IgD-negative memory B cell (primary cell): ENCODE measurements around the gene TMEM125. TPM values are rescaled to one million over a fixed set of nuclear protein-coding genes. Genes with fewer than 3 reads are reported as not detected.

ENCODE experiments used
- H3K27ac Mint-ChIP-seq, 3 donors: one replicate each; pipeline ENCODE4 v1.8.0; 2020 to 2022; ENCODE audit warnings: mild to moderate bottlenecking in 3 of 3, mixed read lengths in 3 of 3, moderate library complexity in 1 of 3
- H3K27me3 Mint-ChIP-seq: one replicate; pipeline ENCODE4 v1.8.0; 2021; ENCODE audit warnings: mixed read lengths
- H3K36me3 Mint-ChIP-seq: one replicate; pipeline ENCODE4 v1.8.0; 2020; ENCODE audit warnings: mild to moderate bottlenecking, mixed read lengths
- H3K4me1 Mint-ChIP-seq, 3 donors: one replicate each; pipeline ENCODE4 v1.8.0; 2020 to 2022; ENCODE audit warnings: mixed read lengths in 3 of 3, mild to moderate bottlenecking in 1 of 3
- H3K4me3 Mint-ChIP-seq, 4 donors: one replicate each; pipeline ENCODE4 v1.8.0; 2020 to 2022; ENCODE audit warnings: mild to moderate bottlenecking in 4 of 4, mixed read lengths in 4 of 4, moderate library complexity in 3 of 4
- H3K9me3 Mint-ChIP-seq, 3 donors: one replicate each; pipeline ENCODE4 v1.8.0; 2020 to 2021; ENCODE audit warnings: mixed read lengths in 3 of 3, mild to moderate bottlenecking in 1 of 3
- polyA plus RNA-seq: library from polyadenylated mRNA; unstranded; fragments of 300-500 nt; fragmentation: Illumina TruSeq; gene quantifications from one replicate; pipeline ENCODE4 v1.2.3, GENCODE V29; 2021

The TMEM125 gene
- polyA plus RNA-seq, result not detected

DNA sequence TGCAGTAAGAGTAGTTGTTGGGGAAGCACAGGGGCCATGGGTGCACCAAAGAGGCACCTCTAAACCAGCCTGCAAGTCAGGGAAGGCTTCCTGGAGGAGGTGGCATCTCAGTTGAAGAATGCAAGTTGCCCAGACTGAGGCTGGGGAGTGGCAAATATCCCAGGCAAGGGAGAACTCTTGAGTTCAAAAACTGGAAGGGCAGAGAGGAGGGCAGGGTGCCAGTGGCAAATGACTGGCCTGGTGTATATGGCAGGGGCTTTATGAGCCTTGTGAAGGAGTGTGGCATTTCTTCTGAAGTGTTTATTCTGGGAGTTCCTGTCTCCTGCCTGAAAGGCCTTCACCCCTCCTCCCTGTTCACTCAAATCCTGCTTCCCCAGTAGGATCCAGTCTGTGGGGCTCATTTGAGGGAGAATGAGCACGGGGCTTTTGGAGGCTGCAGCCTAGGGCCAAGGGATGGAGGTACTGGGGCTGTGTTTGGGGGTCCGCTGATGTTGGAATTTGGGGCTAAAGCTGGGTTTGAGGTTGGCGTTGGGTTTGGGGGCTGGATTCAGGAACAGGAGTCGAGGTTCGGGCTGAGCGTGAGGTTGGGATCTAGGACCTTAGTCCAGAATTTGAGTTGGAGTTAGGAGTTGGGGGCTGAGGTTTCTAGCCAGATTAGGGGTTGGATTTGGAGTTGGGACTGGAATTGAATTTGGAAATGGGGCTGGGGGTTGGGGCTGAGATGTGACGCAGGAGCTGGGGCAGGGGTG, at the start of gene TMEM125:
Gene TMEM125 (plus strand): TSS at position 357 of the 749 bp plus-strand sequence. CDS start 2,740 bp downstream, outside the sequence.
- no peak within 1 kb of the TSS for H3K27ac Mint-ChIP-seq
- peak within 1 kb of the TSS in 3 of 4 donors; percentile 52 to 87 (median 83) for H3K4me3 Mint-ChIP-seq
- peaks cover 21% of the 10 kb centered on the region for H3K27me3 Mint-ChIP-seq
- H3K36me3 Mint-ChIP-seq, result no peaks in the 10 kb centered on the region
- H3K4me1 Mint-ChIP-seq, result peaks cover 0 to 11% (median 5%) of the 10 kb centered on the region in 3 donors
- peaks cover 0 to 2% (median 0%) of the 10 kb centered on the region in 3 donors for H3K9me3 Mint-ChIP-seq

DNA sequence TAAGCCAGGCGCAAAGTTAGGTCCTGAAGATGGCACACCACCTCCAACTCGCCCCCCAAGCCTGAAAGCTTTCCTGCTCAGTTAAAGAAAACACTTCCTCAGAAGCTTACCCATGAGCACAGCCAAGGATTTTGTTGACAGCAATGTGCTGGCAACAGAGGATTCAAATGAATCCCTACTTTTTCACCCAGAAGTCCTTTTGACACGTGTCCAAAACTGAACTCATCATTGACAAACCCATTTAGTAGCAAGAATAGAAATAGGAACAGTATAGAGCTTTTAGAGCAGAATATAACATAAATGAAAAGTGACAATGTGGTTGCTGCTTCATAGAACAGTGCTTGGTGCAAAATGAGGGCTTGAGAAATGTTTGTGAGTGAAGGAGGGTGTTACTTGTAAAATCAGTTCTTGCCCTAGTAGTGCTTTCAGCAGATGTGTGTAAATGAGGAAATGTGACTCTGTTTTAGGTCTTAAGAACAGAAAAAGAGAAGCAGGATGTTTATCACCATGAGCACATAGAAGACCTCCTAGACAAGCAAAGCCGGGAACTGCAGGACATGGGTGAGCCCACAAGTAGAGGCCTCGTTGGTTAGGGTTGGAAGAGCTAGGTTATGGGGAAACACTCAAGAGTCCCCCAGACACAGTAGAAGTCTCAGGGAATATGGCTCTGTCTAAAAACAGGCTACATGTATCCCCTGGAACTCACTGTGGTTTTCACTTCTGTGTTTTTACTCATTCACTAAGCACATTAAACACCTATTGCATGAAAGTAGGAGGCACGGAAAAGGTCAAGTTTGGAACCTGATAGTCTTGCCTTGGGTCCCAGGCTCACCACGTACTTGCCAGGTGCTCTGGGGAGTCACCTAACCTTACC, 48.6 kb upstream of the TMEM125 start:
- H3K4me1 Mint-ChIP-seq, result peaks cover 8 to 15% (median 13%) of the 10 kb centered on the region in 3 donors
- H3K27me3 Mint-ChIP-seq, result no peaks in the 10 kb centered on the region
- H3K4me3 Mint-ChIP-seq, result peak overlapping the region in 3 of 4 donors; percentile 31 to 75 (median 49)
- peak overlapping the region; percentile 9 to 95 (median 24) for H3K27ac Mint-ChIP-seq
- peaks cover 0 to 3% (median 0%) of the 10 kb centered on the region in 3 donors for H3K9me3 Mint-ChIP-seq
- peaks cover 4% of the 10 kb centered on the region for H3K36me3 Mint-ChIP-seq

- H3K27ac Mint-ChIP-seq, result peak overlapping the region; percentile 9 to 95 (median 24)
- peak overlapping the region in 3 of 4 donors; percentile 5 to 75 (median 31) for H3K4me3 Mint-ChIP-seq
Measured at GRCh38 chr1:43221797-43222196, 48.0 kb upstream of the TMEM125 start.

DNA sequence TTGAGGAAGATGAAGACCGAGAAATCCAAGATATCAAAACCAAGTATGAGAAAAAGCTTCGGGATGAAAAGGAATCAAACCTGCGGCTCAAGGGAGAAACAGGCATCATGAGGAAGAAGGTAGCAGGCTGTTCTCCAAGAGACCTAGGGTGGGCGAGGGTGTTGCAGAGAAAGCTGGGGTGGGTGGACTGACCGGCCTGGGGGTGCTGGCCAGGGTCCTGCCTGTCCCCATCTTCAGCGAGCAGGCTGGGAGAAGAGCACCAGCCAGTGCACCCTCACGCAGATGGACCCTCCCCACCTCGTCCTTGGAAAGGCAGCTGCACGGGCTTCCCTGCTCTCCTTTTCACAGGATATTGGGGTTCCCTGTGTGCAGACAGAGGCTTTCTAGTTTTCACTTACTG, 46.9 kb upstream of the TMEM125 start:
- Mint-ChIP-seq H3K9me3 (no peaks in the 10 kb centered on the region), H3K4me3 (peak overlapping the region in 1 of 4 donors; percentile 2), H3K27me3 (no peaks in the 10 kb centered on the region), H3K27ac (peak overlapping the region in 1 of 3 donors; percentile 84), H3K4me1 (peaks cover 14 to 17% (median 16%) of the 10 kb centered on the region in 3 donors), H3K36me3 (peaks cover 4% of the 10 kb centered on the region)

More at GRCh38 chr1:43221797-43222196, 48.0 kb upstream of the TMEM125 start:
- Mint-ChIP-seq H3K4me1 (peaks cover 8 to 15% (median 13%) of the 10 kb centered on the region in 3 donors), H3K9me3 (peaks cover 0 to 3% (median 0%) of the 10 kb centered on the region in 3 donors), H3K27me3 (no peaks in the 10 kb centered on the region), H3K36me3 (peaks cover 4% of the 10 kb centered on the region)

DNA sequence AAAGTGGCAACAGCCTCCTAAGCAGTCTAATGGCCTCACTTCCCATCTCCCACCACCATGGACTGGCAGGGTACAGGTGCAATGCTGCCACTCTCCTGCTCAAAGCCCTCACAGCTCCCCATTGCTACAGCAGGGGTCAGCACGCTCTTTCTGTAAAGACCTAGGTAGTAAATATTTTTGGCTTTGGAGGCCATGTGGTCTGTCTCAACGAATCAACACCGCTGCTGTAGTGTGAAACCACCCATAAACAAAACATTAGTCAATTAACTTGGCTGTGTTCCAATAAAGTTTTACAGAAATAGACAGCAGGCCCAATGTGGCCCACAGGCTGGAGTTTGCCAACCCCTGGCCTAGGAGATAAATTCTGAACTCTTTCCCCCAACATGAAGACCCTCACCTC, 44.6 kb upstream of the TMEM125 start:
- H3K9me3 Mint-ChIP-seq, result no peaks in the 10 kb centered on the region
- H3K4me3 Mint-ChIP-seq, result no peak overlapping the region
- H3K27ac Mint-ChIP-seq, result no peak overlapping the region
- H3K27me3 Mint-ChIP-seq, result no peaks in the 10 kb centered on the region
- peaks cover 4% of the 10 kb centered on the region for H3K36me3 Mint-ChIP-seq
- peaks cover 14 to 17% (median 16%) of the 10 kb centered on the region in 3 donors for H3K4me1 Mint-ChIP-seq

DNA sequence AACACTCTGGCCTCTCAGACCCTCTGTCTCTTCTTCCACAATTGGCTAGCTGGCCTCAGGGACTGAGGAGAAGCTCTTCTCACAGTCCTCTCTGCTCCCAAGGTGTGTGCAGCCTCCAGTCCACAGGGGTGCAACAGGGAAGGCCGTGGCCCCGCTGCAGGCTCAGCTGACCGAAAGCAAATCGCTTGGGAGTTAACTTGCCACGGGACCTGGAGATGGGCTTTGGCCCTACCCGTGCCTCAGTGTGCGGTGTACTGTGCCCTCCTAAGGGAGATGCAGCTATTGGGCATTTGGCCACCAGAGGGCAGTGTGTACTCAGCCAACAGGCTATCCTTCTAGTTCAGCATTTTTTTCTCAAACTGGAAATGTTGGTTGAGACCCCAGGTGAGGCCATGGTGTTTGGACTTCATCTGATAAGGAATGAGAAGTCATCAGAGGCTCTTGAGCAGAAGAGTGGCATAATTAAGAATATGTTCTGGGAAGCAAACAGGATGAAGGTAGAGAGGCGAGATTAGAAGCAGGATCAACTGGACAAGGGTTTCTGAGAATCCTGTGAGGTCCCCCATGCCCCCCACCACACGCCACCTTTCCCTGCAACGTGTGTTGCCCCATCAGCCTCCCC, 42.5 kb upstream of the TMEM125 start:
- H3K4me3 Mint-ChIP-seq, result no peak overlapping the region
- peaks cover 4% of the 10 kb centered on the region for H3K36me3 Mint-ChIP-seq
- H3K4me1 Mint-ChIP-seq, result peaks cover 4 to 6% (median 4%) of the 10 kb centered on the region in 3 donors
- H3K9me3 Mint-ChIP-seq, result no peaks in the 10 kb centered on the region
- no peaks in the 10 kb centered on the region for H3K27me3 Mint-ChIP-seq
- H3K27ac Mint-ChIP-seq, result peak overlapping the region in 1 of 3 donors; percentile 59

- Mint-ChIP-seq H3K27me3 (no peaks in the 10 kb centered on the region), H3K36me3 (no peaks in the 10 kb centered on the region), H3K4me1 (peaks cover 4 to 6% (median 4%) of the 10 kb centered on the region in 3 donors), H3K27ac (peak overlapping the region in 1 of 3 donors; percentile 35), H3K4me3 (no peak overlapping the region), H3K9me3 (no peaks in the 10 kb centered on the region)
Measured at GRCh38 chr1:43229826-43230780, 39.7 kb upstream of the TMEM125 start.

- peaks cover 1 to 5% (median 3%) of the 10 kb centered on the region in 3 donors for H3K4me1 Mint-ChIP-seq
- H3K4me3 Mint-ChIP-seq, result no peak overlapping the region
- H3K27me3 Mint-ChIP-seq, result no peaks in the 10 kb centered on the region
- H3K36me3 Mint-ChIP-seq, result no peaks in the 10 kb centered on the region
- no peaks in the 10 kb centered on the region for H3K9me3 Mint-ChIP-seq
- no peak overlapping the region for H3K27ac Mint-ChIP-seq
Measured at GRCh38 chr1:43232074-43232473, 37.7 kb upstream of the TMEM125 start.

DNA sequence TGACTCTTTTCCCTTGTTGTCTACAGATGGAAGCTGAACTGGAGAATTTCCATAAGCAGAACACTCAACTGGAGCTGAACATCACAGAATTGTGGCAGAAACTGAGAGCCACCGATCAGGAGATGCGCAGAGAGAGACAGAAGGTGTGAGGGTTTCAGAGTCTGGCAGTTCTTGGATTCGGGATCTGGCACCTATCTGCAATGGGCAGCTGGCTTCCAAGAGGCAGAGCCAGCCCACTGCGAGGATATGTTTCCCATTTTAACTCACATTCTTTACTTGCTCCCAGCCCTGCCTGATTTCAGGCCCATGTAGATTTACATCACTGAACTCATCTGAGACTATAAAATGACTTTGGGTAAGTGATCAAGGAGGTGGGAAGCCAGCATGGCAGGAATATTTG, 37.3 kb upstream of the TMEM125 start:
- peaks cover 0 to 3% (median 0%) of the 10 kb centered on the region in 3 donors for H3K4me1 Mint-ChIP-seq
- H3K9me3 Mint-ChIP-seq, result no peaks in the 10 kb centered on the region
- no peak overlapping the region for H3K4me3 Mint-ChIP-seq
- H3K27ac Mint-ChIP-seq, result no peak overlapping the region
- H3K27me3 Mint-ChIP-seq, result no peaks in the 10 kb centered on the region
- H3K36me3 Mint-ChIP-seq, result no peaks in the 10 kb centered on the region

DNA sequence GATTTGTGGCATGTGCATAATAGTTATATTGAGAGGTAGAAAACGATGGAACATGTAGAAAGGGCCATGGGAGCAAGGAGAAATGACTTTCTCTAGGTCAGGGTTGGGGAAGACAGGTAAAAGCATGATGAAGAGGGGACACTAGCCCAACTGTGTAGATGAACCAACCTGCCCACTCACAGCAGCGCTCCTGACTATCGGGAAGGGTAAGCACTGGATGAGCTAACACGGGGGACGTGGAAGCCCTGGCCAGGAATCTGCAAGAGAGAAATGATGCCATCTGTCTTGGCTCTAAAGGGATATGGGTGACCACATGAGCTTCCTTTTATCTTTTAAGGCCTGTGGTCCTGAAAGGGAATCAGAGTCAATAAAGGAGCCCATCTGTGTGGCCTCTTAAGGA, 36.2 kb upstream of the TMEM125 start:
- H3K4me1 Mint-ChIP-seq, result peaks cover 4 to 12% (median 7%) of the 10 kb centered on the region in 3 donors

GRCh38 chr1:43234267-43234666, 35.5 kb upstream of the TMEM125 start:
- Mint-ChIP-seq H3K4me1 (peaks cover 11 to 17% (median 14%) of the 10 kb centered on the region in 3 donors), H3K4me3 (no peak overlapping the region), H3K36me3 (no peaks in the 10 kb centered on the region), H3K9me3 (no peaks in the 10 kb centered on the region), H3K27ac (no peak overlapping the region), H3K27me3 (no peaks in the 10 kb centered on the region)

More for the DNA sequence above, 36.2 kb upstream of the TMEM125 start:
- no peaks in the 10 kb centered on the region for H3K27me3 Mint-ChIP-seq
- peak overlapping the region in 1 of 3 donors; percentile 52 for H3K27ac Mint-ChIP-seq
- no peaks in the 10 kb centered on the region for H3K36me3 Mint-ChIP-seq
- no peak overlapping the region for H3K4me3 Mint-ChIP-seq
- no peaks in the 10 kb centered on the region for H3K9me3 Mint-ChIP-seq

DNA sequence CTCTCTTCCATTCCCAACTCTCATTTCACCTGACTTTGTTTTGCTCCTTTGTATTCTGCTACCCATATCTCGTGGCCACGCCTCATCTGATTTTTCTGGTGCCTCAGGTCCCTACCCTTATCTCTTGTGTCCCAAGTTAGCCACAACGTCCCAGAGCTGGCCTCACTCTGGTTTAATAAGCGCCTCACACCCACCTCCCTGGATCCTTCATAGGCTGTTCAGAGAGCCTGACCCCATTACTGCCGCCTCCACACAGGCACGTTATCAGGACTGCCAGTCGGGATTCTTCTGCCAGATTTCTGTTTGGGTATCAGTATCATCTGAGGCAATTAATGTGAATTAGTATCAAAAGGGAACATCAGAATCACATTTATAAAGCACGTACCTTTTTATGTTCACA, 34.7 kb upstream of the TMEM125 start:
- Mint-ChIP-seq H3K9me3 (no peaks in the 10 kb centered on the region), H3K27me3 (no peaks in the 10 kb centered on the region), H3K27ac (no peak overlapping the region), H3K4me3 (no peak overlapping the region), H3K36me3 (no peaks in the 10 kb centered on the region), H3K4me1 (peaks cover 17 to 24% (median 20%) of the 10 kb centered on the region in 3 donors)

DNA sequence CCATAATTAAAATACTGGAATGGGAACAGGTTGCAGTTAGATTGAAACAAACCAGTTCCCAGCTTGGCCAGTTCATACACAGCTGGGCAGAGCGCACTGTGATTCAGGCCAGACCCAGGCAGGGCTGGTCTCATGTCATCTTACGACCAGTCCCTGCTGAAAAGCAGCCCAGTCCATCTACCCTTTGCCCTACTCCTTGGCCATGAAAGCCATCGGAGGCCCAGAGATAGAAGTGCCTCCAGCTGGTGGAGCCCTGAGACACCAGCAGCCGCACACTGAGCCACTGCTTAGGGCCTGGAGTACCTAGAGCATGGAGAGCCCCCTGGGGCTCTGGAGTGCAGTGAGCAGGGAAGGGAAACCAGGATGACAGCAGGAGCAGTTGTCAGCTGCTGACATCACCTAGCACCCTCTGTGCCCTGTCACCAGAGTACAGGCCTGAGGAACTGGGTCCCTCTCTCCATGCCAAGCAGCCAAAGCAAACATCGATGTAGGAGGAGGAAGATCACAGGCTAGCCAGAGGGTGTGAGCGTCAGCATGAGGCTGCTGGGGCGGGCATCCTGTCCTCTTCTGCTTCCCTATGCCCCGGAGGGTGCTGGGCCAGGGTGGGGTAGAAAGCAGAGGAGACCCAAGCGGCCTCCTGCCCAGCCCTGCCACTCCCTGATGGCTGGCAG, 34.2 kb upstream of the TMEM125 start:
- H3K9me3 Mint-ChIP-seq, result peaks cover 0 to 2% (median 0%) of the 10 kb centered on the region in 3 donors
- no peaks in the 10 kb centered on the region for H3K36me3 Mint-ChIP-seq
- no peaks in the 10 kb centered on the region for H3K27me3 Mint-ChIP-seq
- peaks cover 20 to 26% (median 24%) of the 10 kb centered on the region in 3 donors for H3K4me1 Mint-ChIP-seq
- H3K4me3 Mint-ChIP-seq, result no peak overlapping the region
- H3K27ac Mint-ChIP-seq, result no peak overlapping the region
